Measurements from ENCODE around the gene RIT2. TPM values are rescaled to one million over a fixed set of nuclear protein-coding genes. Genes with fewer than 3 reads are reported as not detected.

Gene RIT2
- total RNA-seq (2022; extraction: Qiagen RNA extraction; ENCODE audit: low read depth), result not detected in 5 replicates

GRCh38 chr18:43115076-43115921 is at the start of gene RIT2:
Gene RIT2 (minus strand): TSS chr18:43115685.

Other genes with a start within 250 kb of the RIT2 start
- not detected in 5 replicates for gene SYT4, start 161.8 kb upstream of the RIT2 start, total RNA-seq (2022; extraction: Qiagen RNA extraction; ENCODE audit: low read depth)

Measured in A549 treated with GW870086 at 1 μM for 4 hours (cell line).